C4-2B (cell line): Measurements from ENCODE around the gene ABTB1.

Source experiments
- ZFX ChIP-seq: fragments of 450-650 bp; IDR thresholded peaks from 2 replicates; pipeline ENCODE4 v1.6.1; 2017
- TF ChIP-seq, protein P1 (sequence below): fragments of 450-650 bp; conservative IDR thresholded peaks from 2 replicates; pipeline ENCODE4 v1.5.1; 2017; ENCODE audit warnings: mild to moderate bottlenecking

DNA sequence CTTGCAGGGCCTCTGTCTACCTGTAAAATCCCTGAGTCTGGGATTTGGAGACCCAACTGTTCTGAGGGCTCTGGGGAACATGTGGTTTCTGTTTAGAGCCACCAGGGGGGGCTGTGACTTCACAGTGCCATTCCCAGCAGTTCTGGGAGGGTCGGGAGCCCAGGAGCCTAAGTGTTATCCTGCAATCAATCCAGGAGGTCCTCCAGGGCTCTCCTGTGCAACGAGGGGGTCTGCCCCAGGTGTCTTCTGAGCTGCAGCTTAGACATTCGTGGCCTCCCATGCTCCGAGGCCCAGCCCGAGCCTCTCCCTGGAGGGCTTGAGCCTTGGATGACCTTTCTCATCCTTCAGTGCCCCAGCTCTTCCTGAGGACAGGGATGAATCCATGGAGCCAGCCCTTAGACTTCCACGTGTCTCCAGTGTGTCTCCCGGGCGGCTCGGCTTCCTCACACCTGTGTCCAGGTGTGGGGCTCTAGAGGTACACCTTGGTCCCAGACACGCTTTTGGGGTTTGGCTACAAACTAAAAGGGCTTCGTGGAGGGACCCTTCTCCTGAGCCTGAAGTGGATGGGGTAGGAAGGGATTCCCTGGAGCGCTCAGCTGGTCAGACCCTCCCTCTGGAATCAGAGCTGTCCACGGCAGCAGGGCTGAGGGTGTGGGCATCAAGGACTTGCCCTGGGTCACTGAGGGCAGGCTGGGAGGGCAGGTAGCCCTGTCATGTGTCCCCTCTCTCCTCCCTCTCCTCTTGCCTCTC lies 20.3 kb upstream of the ABTB1 start:
- TF ChIP-seq ZFX = no peak
- TF ChIP-seq, protein P1, sequence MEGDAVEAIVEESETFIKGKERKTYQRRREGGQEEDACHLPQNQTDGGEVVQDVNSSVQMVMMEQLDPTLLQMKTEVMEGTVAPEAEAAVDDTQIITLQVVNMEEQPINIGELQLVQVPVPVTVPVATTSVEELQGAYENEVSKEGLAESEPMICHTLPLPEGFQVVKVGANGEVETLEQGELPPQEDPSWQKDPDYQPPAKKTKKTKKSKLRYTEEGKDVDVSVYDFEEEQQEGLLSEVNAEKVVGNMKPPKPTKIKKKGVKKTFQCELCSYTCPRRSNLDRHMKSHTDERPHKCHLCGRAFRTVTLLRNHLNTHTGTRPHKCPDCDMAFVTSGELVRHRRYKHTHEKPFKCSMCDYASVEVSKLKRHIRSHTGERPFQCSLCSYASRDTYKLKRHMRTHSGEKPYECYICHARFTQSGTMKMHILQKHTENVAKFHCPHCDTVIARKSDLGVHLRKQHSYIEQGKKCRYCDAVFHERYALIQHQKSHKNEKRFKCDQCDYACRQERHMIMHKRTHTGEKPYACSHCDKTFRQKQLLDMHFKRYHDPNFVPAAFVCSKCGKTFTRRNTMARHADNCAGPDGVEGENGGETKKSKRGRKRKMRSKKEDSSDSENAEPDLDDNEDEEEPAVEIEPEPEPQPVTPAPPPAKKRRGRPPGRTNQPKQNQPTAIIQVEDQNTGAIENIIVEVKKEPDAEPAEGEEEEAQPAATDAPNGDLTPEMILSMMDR = peak; percentile 90
